GDM1 (cell line): Measurements from ENCODE around the gene SHFL.
A peak's percentile ranks its signal among the peaks of the same experiment; 100 is the strongest.

Experiments
- DNase-seq: peaks from one replicate; lab custom pipeline; 2025; lab: John Stamatoyannopoulos, UW

Gene SHFL

GRCh38 chr19:10109528-10109927 is 23.4 kb downstream of the SHFL start:
- DNase-seq, result no peak

DNA sequence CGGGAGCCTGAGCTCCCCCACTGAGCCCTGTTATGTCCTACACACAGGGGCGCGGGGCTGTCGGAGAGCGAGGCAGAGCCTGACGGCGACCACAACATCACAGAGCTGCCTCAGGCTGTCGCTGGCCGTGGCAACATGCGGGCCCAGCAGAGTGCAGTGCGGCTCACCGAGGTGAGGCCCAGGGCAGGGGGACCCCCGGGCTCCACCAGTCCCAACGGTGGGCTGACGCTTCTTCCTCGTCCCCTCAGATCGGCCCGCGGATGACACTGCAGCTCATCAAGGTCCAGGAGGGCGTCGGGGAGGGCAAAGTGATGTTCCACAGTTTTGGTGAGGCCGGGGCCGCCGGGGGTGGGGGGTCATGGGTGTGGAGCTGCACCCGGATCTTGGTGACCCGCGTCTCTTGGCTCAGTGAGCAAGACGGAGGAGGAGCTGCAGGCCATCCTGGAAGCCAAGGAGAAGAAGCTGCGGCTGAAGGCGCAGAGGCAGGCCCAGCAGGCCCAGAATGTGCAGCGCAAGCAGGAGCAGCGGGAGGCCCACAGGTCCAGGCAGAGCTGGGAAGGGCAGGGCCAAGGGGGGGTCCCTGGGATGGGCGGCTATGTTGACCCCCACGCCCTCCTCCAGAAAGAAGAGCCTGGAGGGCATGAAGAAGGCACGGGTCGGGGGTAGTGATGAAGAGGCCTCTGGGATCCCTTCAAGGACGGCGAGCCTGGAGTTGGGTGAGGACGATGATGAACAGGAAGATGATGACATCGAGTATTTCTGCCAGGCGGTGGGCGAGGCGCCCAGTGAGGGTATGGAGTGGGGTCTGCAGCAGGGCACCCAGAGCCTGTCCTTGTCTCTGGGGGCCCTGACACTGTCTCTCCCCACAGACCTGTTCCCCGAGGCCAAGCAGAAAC is 24.2 kb downstream of the SHFL start:
- no peak for DNase-seq

- no peak for DNase-seq
Observed at GRCh38 chr19:10110972-10111317, 24.8 kb downstream of the SHFL start.

- DNase-seq, result peak; percentile 82
Observed at GRCh38 chr19:10111405-10111811, 25.3 kb downstream of the SHFL start, which contains the start of gene P2RY11. Gene P2RY11 (plus strand): TSS chr19:10111693. CDS start chr19:10111722, 29 bp downstream.

GRCh38 chr19:10112037-10112761 is 26.1 kb downstream of the SHFL start:
- DNase-seq, result no peak

DNA sequence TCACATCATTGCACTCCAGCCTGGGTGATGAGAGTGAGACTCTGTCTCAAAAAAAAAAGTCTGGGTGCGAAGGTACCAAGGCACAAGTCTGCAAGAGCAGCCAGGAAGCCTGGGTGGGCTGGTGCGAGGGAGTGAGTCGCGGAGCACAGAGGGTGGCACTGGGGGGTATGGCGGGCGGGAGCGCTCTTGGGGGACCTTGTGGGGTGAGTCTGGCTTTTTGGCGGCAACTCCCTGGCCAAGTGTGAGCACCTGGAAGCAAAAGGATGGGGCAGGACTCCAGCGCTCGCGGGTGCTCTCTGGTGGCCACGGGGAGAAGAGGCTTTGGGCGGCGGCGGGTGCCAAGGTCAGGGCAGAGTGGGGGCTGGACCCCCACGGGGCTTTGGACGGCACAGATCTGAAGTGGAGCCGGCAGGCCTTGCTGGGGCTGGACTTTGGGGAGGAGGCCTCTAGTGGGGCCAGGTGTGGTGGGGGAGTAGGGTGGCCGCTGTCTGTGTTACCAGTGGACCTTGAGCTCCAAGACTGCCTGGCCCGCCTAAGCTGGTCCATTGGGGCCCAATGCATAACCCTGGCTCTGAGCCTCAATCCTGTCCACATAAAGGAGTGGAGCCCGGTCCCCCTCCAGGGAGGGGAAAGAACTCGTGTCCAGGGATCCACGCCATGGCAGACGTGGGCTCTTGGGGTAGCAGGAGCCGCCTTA is 26.9 kb downstream of the SHFL start:
- DNase-seq, result no peak

DNA sequence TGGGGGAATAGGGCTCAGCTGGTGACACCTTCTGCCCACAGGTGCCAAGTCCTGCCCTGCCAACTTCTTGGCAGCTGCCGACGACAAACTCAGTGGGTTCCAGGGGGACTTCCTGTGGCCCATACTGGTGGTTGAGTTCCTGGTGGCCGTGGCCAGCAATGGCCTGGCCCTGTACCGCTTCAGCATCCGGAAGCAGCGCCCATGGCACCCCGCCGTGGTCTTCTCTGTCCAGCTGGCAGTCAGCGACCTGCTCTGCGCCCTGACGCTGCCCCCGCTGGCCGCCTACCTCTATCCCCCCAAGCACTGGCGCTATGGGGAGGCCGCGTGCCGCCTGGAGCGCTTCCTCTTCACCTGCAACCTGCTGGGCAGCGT is 27.5 kb downstream of the SHFL start:
- DNase-seq, result no peak

DNA sequence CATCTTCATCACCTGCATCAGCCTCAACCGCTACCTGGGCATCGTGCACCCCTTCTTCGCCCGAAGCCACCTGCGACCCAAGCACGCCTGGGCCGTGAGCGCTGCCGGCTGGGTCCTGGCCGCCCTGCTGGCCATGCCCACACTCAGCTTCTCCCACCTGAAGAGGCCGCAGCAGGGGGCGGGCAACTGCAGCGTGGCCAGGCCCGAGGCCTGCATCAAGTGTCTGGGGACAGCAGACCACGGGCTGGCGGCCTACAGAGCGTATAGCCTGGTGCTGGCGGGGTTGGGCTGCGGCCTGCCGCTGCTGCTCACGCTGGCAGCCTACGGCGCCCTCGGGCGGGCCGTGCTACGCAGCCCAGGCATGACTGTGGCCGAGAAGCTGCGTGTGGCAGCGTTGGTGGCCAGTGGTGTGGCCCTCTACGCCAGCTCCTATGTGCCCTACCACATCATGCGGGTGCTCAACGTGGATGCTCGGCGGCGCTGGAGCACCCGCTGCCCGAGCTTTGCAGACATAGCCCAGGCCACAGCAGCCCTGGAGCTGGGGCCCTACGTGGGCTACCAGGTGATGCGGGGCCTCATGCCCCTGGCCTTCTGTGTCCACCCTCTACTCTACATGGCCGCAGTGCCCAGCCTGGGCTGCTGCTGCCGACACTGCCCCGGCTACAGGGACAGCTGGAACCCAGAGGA is 28.0 kb downstream of the SHFL start:
- DNase-seq, result no peak

GRCh38 chr19:10114651-10115391 is 28.7 kb downstream of the SHFL start:
- no peak for DNase-seq

DNA sequence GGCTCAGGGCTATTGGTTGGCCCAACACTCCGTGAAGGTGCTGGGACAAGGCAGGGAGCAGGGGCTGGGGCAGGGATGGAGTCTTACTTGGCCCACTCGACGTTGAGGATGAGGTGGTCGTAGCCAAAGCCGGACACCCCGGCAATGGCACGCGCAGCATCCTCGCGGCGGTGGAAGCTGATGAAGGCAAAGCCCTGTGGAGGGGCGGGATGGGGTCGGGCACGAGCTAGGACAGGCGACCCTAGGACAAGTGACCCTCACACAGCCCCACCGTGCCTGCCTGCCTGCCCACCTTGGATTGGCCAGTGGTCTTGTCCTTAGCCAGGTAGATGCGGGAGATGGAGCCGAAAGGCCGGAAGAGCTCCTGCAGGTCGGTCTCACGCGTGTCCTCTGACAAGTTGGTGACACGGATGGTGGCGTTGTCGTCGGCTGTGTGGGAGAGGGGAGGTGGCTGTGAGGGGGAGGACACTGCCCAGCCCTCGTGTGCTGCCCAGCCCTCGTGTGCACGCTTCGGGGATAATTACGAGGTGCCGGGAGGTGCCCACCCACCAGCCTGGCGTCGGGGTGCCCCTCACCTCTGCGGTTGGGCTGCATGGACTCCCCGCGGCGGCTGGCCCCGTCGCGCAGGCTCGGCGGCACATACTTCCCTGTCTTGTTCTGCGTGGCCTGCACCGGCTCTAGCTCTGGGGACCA is 29.4 kb downstream of the SHFL start:
- no peak for DNase-seq

- no peak for DNase-seq
Observed at GRCh38 chr19:10116085-10116865, 30.2 kb downstream of the SHFL start.

- DNase-seq, result no peak
Observed at GRCh38 chr19:10116866-10117616, 30.9 kb downstream of the SHFL start.

DNA sequence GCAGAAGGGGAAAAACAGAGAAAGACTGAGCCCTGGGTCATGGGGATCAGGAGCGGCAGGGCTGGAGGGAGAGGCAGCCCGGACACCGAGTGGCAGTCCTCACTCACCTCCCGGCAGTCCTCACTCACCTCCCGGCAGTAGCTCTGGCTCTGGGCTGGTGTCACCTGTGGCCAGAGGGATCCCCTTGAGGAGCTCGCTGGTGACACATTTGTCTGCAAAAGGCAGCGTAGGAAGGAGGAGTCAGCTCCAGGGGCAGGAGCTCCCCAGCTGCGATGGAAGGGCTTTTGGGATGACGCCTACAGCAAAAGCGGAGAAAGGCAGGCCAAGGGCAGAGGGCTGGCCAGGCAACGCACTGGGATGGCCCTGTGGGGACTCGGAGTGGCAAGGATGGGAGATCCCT is 32.8 kb downstream of the SHFL start:
- DNase-seq, result no peak

DNA sequence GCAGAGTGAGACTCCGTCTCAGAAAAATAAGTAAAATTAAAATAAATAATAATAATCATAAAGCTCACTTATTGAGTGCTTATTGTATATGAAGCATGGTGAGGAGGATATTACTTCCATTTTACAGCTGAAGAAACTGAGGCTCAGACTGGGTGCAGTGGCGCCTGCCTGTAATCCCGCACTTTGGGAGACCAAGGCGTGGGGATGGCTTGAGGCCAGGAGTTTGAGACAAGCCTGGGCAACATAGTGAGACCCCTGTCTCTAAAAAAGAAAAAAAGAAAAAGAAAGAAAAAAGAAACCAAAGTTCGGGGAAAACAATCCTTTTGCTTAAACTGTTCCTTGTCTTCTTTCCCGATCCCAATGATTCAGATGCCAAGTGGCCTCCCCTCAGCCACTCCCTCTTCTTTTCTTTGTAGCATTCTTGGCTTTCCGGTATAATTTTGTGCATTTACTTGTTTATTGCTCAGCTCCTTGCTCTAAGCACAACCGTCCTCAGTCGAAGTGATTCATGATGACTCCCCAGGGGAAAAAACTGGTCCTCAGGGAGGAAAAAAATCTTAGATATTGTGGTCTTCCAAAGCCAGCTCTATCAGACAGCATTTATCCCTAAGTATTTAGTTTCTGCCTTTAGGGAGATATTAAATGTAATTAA is 34.5 kb downstream of the SHFL start:
- no peak for DNase-seq

DNA sequence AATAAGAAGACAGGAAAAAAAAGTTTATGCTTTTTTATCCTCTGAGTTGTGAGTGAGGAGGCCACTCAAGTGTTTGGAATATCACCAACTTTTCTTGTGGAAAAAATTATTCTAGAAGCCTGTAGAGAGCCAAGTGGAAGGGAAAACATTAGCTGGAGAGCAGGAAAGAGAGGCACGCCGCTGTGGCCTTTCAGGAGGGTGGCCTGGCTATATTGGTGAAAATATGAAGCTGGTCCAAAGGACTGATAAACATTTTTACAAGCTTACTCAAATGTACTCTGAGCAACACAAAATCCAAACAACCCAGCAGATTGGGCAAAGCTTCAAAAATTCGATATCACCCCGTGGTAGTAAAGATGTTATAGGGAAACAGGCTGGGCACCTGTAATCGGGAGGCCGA is 35.9 kb downstream of the SHFL start:
- DNase-seq, result no peak

GRCh38 chr19:10124429-10124828 is 38.3 kb downstream of the SHFL start:
- DNase-seq, result no peak

DNA sequence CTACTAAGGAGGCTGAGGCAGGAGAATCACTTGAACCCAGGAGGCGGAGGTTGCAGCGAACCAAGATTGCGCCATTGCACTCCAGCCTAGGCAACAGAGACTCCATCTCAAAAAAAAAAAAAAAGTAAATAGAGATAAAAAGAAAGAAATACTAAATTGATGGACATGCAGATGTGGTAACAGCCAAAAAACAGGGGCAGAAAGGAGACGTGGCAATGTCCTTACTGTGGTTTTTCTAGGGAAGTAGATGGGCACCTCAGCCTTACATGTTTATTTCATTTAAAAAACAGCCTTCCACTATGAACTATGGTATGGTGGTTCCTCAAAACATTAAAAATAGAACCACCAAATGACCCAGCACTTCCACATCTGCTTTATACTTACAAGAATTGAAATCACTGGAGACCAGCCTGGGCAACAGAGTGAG is 40.1 kb downstream of the SHFL start:
- peak; percentile 66 for DNase-seq

- DNase-seq, result no peak
Observed at GRCh38 chr19:10132905-10133304, 46.8 kb downstream of the SHFL start.

DNA sequence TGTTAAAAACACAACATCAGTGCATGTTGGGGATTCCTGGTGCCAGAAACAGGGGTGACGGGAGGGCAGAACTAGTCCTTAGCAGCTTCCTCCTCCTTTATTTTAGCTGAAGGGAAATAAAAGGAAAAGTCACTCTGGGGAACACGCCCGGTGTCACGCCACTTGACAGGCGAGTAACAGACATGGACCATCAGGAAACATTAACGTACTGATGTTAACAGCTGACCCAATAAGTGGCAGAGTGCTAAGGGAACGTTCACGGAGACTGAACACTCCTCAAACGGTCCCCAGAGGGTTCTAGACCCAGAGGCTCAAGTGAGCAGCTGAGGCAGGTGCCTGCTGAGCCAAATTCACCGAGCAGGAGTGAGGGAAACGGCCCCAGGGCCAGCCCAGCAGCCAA is 47.5 kb downstream of the SHFL start:
- DNase-seq, result no peak
